Activated CD4-positive, alpha-beta T cell treated with anti-CD3 and anti-CD28 coated beads for 1 hour (primary cell): ENCODE measurements around the gene OTOGL.

Experiments used
- DNase-seq: peaks from one replicate; pipeline ENCODE4 v3.0.0-alpha.2; 2020

The OTOGL gene

DNA sequence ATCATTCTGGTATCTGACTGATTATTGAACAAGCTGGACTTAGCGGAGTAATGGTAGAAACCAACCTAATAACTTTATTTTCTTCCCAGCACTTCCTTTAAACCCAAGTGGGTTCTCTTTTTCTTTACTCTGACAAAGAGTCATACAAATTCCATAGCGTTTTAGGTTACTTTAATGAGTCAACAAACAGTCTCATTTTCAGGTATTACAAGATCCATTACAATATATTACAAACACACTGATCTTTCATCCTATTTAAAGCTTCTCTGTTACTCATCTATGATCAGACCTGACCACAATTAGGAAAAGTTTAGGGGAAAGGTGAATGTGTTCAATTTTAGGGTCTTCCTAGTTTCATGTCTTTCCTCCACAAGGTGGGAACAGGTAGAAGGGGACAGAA lies 305.3 kb downstream of the OTOGL start:
- DNase-seq: no peak

GRCh38 chr12:80406253-80406652 lies 306.9 kb downstream of the OTOGL start:
- no peak for DNase-seq

DNA sequence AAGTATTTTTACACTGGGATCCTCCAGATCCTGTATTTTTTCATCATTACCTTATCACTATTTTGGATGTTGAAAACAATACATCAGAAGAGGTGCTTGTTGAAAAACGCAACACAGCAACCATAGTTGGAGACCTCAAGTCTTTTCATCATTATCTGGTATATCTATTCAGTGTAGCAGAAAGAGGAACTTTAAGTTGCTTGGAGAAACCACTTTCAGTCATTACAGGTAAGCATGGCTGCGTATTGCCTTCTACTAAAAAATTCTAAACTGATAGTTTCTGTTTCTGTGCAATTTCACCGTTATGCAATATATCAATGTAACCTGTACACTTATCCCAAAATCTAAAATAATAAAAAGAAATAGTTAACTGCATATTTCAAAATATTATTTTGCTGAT lies 312.4 kb downstream of the OTOGL start:
- no peak for DNase-seq

DNA sequence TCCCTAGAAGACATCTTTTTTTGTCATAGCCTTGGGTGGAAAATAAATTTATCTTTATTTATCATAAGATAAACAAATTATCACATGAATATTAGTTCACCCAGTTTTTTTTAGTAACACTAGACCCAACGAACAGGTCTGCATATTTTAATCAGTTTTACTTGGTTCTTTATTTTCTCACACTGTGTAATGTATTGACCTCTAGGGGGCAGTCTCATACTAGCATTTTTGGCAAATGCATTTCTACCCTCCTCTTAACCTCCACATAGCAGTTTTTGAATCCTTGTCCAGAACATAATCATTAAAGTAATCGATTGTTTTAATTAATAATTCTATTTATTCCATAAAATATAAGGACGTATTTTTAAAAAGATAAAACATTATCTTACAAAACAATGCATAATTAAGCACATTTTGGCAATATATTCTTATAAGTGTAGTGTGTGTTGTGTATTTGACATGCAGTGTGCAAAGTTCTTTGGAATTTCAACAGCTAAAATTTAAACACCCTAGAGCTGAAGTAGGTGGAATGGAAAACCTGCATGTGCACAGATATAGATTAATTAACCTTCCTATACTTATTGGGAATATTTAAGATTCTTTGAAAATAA lies 313.1 kb downstream of the OTOGL start:
- no peak for DNase-seq

- no peak for DNase-seq
These were observed 314.1 kb downstream of the OTOGL start for GRCh38 chr12:80413462-80413861.

DNA sequence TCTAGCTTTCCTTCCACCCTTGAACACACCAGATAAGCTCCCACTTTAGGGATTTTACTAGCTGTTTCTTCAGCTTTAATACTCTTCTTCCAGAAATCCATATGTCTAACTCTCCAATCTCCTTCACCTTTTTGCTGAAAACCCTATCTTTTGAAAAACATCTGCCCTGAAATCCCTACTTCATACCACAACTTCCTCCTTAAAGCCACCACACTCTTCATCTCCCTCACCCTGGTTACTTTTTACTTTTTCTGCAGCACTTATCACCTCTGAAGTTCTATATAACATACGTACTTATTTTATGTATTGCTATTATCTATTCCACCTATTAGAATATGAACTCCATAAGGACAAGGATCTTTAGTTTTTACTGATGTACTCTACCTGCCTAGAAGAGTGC lies 316.1 kb downstream of the OTOGL start:
- DNase-seq: no peak

DNA sequence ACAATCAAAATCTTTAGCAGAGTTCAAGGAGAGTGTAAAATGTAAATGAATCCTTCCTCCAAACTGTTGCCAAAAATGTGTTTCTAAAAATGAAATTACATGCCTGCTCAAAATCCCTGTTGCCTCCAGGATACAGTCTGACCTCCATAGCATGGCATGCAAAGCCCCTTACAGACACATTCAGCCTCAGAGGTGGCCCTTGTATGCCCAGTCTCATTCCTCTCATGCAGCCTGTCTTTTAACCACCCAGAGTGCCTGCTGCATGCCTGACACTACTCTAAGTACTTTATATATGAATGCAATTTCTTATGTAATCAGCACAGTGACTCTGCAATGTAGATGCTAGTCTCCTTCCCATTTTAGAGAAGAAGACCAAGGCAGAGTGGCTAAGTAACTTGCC lies 320.3 kb downstream of the OTOGL start:
- DNase-seq: no peak

DNA sequence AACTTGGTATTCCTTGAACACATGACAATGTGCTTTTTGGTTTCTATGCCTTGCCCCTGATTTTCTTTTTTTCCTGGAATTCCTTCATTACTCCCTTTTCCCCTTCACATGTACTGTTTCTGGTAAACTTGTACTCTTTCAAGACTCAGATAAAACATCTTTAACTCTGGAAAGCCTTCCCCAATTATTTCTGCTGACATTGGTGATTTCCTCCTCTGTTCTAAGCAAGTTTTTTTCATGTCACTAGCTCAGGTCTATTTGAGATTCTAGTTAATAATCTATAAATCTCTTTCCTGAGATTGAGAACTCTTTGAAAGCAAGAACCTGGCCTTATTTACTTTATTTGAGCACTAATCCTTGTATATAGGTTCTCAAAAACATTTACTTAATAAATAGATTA lies 320.7 kb downstream of the OTOGL start:
- no peak for DNase-seq

DNA sequence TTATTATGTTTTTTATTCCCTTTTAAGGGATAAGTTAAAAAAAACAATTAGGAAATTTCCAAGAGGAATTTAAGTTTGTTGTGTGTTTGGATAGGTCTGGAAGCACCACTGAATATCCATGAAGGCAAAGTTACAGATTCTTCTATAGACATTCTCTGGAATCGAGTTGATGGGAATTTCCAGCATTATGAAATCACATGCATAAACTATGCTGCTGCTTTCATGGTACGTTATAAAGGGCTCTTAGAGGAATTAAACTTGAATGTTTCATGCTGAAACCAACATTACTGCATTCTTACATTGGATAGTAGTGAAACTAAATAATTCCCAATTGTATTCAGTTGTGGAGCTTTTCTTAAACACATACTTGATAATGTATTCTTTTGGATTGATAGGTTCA lies 323.2 kb downstream of the OTOGL start:
- no peak for DNase-seq
